Karpas-422 (cell line): Measurements from ENCODE around the gene LRRC4C. TPM values are rescaled to one million over a fixed set of nuclear protein-coding genes. Genes with fewer than 3 reads are reported as not detected.

Experiments
- DNase-seq: peaks from one replicate; pipeline ENCODE4 v3.0.0-alpha.2; 2015
- H2AFZ ChIP-seq: fragments of 200-600 bp; sonication (generic); 2 replicates; pipeline ENCODE4 v1.6.1; 2014; ENCODE audit warnings: antibody characterized with exemption, low read length, mixed read lengths
- H3K27ac ChIP-seq: fragments of 200-600 bp; sonication (generic); 2 replicates; pipeline ENCODE4 v1.5.1; 2014; ENCODE audit warnings: mild to moderate bottlenecking, low read length, moderate library complexity
- H3K27me3 ChIP-seq: fragments of 200-600 bp; sonication (generic); 2 replicates; pipeline ENCODE4 v1.6.1; 2014; ENCODE audit warnings: low read length, mixed read lengths
- H3K36me3 ChIP-seq: fragments of 200-600 bp; sonication (generic); 2 replicates; pipeline ENCODE4 v1.6.1; 2014; ENCODE audit warnings: low read length, mixed read lengths; ENCODE audit not compliant: insufficient read depth
- H3K4me1 ChIP-seq: fragments of 200-600 bp; sonication (generic); 2 replicates; pipeline ENCODE4 v1.6.1; 2014; ENCODE audit warnings: mild to moderate bottlenecking, low read length, mixed read lengths
- H3K4me2 ChIP-seq: fragments of 200-600 bp; sonication (generic); 2 replicates; pipeline ENCODE4 v1.6.1; 2014; ENCODE audit warnings: low read length, low read depth, mild to moderate bottlenecking; ENCODE audit not compliant: poor library complexity, severe bottlenecking
- H3K4me3 ChIP-seq: fragments of 200-600 bp; sonication (generic); 2 replicates; pipeline ENCODE4 v1.5.1; 2014; ENCODE audit warnings: mild to moderate bottlenecking, antibody characterized with exemption, low read length, mixed read lengths
- H3K79me2 ChIP-seq: fragments of 200-600 bp; sonication (generic); 2 replicates; pipeline ENCODE4 v1.6.1; 2014; ENCODE audit warnings: mild to moderate bottlenecking, low read length, mixed read lengths
- H3K9ac ChIP-seq: fragments of 200-600 bp; sonication (generic); 2 replicates; pipeline ENCODE4 v1.6.0; 2014; ENCODE audit warnings: low read length
- H3K9me2 ChIP-seq: fragments of 200-600 bp; sonication (generic), shearing (Covaris generic); replicated peaks from 2 replicates; pipeline ENCODE4 v1.6.0; 2014; ENCODE audit warnings: mild to moderate bottlenecking, low read length, moderate library complexity; ENCODE audit not compliant: insufficient read depth
- H3K9me3 ChIP-seq: fragments of 300-700, 200-600 bp; sonication (generic); 2 replicates; pipeline ENCODE4 v1.6.1; 2014; ENCODE audit warnings: low read length, mixed read lengths
- H4K20me1 ChIP-seq: fragments of 200-600 bp; sonication (generic); 2 replicates; pipeline ENCODE4 v1.6.1; 2014; ENCODE audit warnings: mild to moderate bottlenecking, antibody characterized with exemption, low read length, low read depth; ENCODE audit not compliant: insufficient read depth
- total RNA-seq: library from RNA; depleted of rRNA; stranded (reverse); fragments of >200 nt; shearing (Covaris generic); gene quantifications from 2 replicates; pipeline ENCODE4 v1.2.3, GENCODE V29; 2014; ENCODE audit warnings: low replicate concordance

Gene LRRC4C
- total RNA-seq, 1 experiment from 2014 or later = not detected

- no peaks in the 10 kb centered on the region for H4K20me1 ChIP-seq
Observed at GRCh38 chr11:40407355-40407754, 1052.1 kb downstream of the LRRC4C start.

GRCh38 chr11:40405614-40406013 lies 1053.8 kb downstream of the LRRC4C start:
- Histone ChIP-seq H3K9ac (no peak overlapping the region), H3K27ac (no peak overlapping the region), H3K9me2 (no peaks in the 10 kb centered on the region), H2AFZ (no peak overlapping the region), H3K4me3 (no peak overlapping the region), H3K4me2 (no peak overlapping the region), H3K9me3 (peaks cover 34% of the 10 kb centered on the region), H3K4me1 (no peaks in the 10 kb centered on the region), H3K79me2 (no peaks in the 10 kb centered on the region), H3K27me3 (no peaks in the 10 kb centered on the region), H4K20me1 (no peaks in the 10 kb centered on the region), H3K36me3 (no peaks in the 10 kb centered on the region)
- DNase-seq = no peak

More at GRCh38 chr11:40407355-40407754, 1052.1 kb downstream of the LRRC4C start:
- no peak overlapping the region for H3K27ac ChIP-seq
- H3K9me3 ChIP-seq = peaks cover 28% of the 10 kb centered on the region
- H3K9me2 ChIP-seq = no peaks in the 10 kb centered on the region
- no peaks in the 10 kb centered on the region for H3K36me3 ChIP-seq
- H3K4me2 ChIP-seq = no peak overlapping the region
- H3K9ac ChIP-seq = no peak overlapping the region
- no peak overlapping the region for H3K4me3 ChIP-seq
- no peaks in the 10 kb centered on the region for H3K79me2 ChIP-seq
- H3K4me1 ChIP-seq = no peaks in the 10 kb centered on the region
- H2AFZ ChIP-seq = no peak overlapping the region
- no peaks in the 10 kb centered on the region for H3K27me3 ChIP-seq
- DNase-seq = no peak

- H3K4me3 ChIP-seq = no peak overlapping the region
- DNase-seq = no peak
- peaks cover 30% of the 10 kb centered on the region for H3K9me3 ChIP-seq
- no peaks in the 10 kb centered on the region for H3K4me1 ChIP-seq
- no peak overlapping the region for H3K9ac ChIP-seq
- H3K27ac ChIP-seq = no peak overlapping the region
- H3K79me2 ChIP-seq = no peaks in the 10 kb centered on the region
- no peaks in the 10 kb centered on the region for H4K20me1 ChIP-seq
- H3K4me2 ChIP-seq = no peak overlapping the region
- H3K9me2 ChIP-seq = no peaks in the 10 kb centered on the region
- no peaks in the 10 kb centered on the region for H3K36me3 ChIP-seq
- H2AFZ ChIP-seq = no peak overlapping the region
- H3K27me3 ChIP-seq = no peaks in the 10 kb centered on the region
Observed at GRCh38 chr11:40403321-40403720, 1056.1 kb downstream of the LRRC4C start.

GRCh38 chr11:40401132-40401853 lies 1058.2 kb downstream of the LRRC4C start:
- H3K9me3 ChIP-seq = peaks cover 37% of the 10 kb centered on the region
- no peaks in the 10 kb centered on the region for H3K27me3 ChIP-seq
- no peak overlapping the region for H3K9ac ChIP-seq
- H4K20me1 ChIP-seq = no peaks in the 10 kb centered on the region
- no peaks in the 10 kb centered on the region for H3K79me2 ChIP-seq
- H3K27ac ChIP-seq = no peak overlapping the region
- H2AFZ ChIP-seq = no peak overlapping the region
- no peak for DNase-seq
- no peaks in the 10 kb centered on the region for H3K36me3 ChIP-seq
- H3K4me2 ChIP-seq = no peak overlapping the region
- no peak overlapping the region for H3K4me3 ChIP-seq
- no peaks in the 10 kb centered on the region for H3K9me2 ChIP-seq
- no peaks in the 10 kb centered on the region for H3K4me1 ChIP-seq

- no peak for DNase-seq
- Histone ChIP-seq H3K9ac (no peak overlapping the region), H3K9me2 (no peaks in the 10 kb centered on the region), H3K9me3 (peaks cover 35% of the 10 kb centered on the region), H3K27me3 (no peaks in the 10 kb centered on the region), H3K4me2 (no peak overlapping the region), H3K36me3 (no peaks in the 10 kb centered on the region), H3K27ac (no peak overlapping the region), H3K4me3 (no peak overlapping the region), H3K4me1 (no peaks in the 10 kb centered on the region), H4K20me1 (no peaks in the 10 kb centered on the region), H3K79me2 (no peaks in the 10 kb centered on the region), H2AFZ (no peak overlapping the region)
Observed at GRCh38 chr11:40397141-40397540, 1062.3 kb downstream of the LRRC4C start.

GRCh38 chr11:40393511-40393910 lies 1065.9 kb downstream of the LRRC4C start:
- Histone ChIP-seq H3K79me2 (no peaks in the 10 kb centered on the region), H3K9me2 (no peaks in the 10 kb centered on the region), H4K20me1 (no peaks in the 10 kb centered on the region), H3K4me1 (no peaks in the 10 kb centered on the region), H3K27me3 (no peaks in the 10 kb centered on the region), H3K9me3 (peaks cover 43% of the 10 kb centered on the region), H3K4me2 (no peak overlapping the region), H2AFZ (no peak overlapping the region), H3K4me3 (no peak overlapping the region), H3K27ac (no peak overlapping the region), H3K36me3 (no peaks in the 10 kb centered on the region), H3K9ac (no peak overlapping the region)
- DNase-seq = no peak

- Histone ChIP-seq H3K9me2 (no peaks in the 10 kb centered on the region), H3K4me3 (peak overlapping the region; percentile 14; the same call in 1 of the 2 replicates), H3K79me2 (no peaks in the 10 kb centered on the region), H3K27me3 (no peaks in the 10 kb centered on the region), H3K36me3 (no peaks in the 10 kb centered on the region), H3K9me3 (peaks cover 36% of the 10 kb centered on the region), H3K4me2 (no peak overlapping the region), H3K9ac (no peak overlapping the region), H3K27ac (no peak overlapping the region), H4K20me1 (no peaks in the 10 kb centered on the region), H2AFZ (no peak overlapping the region), H3K4me1 (no peaks in the 10 kb centered on the region)
- DNase-seq = no peak
Observed at GRCh38 chr11:40391679-40392078, 1067.8 kb downstream of the LRRC4C start.

GRCh38 chr11:40388097-40388818 lies 1071.2 kb downstream of the LRRC4C start:
- no peak for DNase-seq
- H3K4me1 ChIP-seq = no peaks in the 10 kb centered on the region

More at GRCh38 chr11:40388097-40388818, 1071.2 kb downstream of the LRRC4C start:
- Histone ChIP-seq H3K36me3 (no peaks in the 10 kb centered on the region), H3K4me2 (no peak overlapping the region), H3K79me2 (no peaks in the 10 kb centered on the region), H3K4me3 (no peak overlapping the region), H3K9me2 (no peaks in the 10 kb centered on the region), H3K9me3 (peaks cover 31% of the 10 kb centered on the region), H3K27me3 (no peaks in the 10 kb centered on the region), H2AFZ (no peak overlapping the region), H3K9ac (no peak overlapping the region), H4K20me1 (no peaks in the 10 kb centered on the region), H3K27ac (no peak overlapping the region)
